HG03196 (cell line): ENCODE data around the gene LRBA.
"Not testable (repeated sequence)": the region's sequence is repeated elsewhere in the genome, so short reads cannot be mapped to it uniquely, and the experiment has no call there.

ENCODE experiments used
- ATAC-seq: cut with Tn5 transposase; IDR thresholded peaks from one replicate; pipeline ENCODE4 v1.9.1; 2021; ENCODE audit not compliant: unreplicated experiment

LRBA gene

DNA sequence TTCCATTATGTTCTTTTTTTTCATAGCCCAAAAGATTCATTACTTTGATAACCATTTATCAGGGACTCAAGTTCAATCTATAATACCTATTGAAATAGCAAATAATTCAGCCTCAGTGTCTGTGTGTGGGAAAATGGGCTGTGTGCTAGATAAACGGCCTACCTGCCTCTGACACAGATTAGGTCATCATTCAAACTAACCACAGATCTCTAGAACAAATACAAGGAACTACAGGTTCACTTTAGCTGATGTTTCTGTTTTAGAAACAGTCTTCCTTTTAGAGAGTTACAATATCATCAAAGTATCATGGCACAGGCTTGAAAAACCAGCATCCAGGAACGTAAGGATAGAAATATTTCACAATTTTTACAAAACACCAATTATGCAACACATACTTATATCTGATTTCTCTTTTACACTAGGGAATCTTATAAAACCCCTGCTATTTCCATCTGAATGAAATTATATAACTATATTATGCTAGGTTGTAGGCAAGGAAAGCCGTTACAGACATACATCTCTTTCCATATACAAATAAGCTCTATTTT, 489.7 kb downstream of the LRBA start:
- no peak for ATAC-seq

DNA sequence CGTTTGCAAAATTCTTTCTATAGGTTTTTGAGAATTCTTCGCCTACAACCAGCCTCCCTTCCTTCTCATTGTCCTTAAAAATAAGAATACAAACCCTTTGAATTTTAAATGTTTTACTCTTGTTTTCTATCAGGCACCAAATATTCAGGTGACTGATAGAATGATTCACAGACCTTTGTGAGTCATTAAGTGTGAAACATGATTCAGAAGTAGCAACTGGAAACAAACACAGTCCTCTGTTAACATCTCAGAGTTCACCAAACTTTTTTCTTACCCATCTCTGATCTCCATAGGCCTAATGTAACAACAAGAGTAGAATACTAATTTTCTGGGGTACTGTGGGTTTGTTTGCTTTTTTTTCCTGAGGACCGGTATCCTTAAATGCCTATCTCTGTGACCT, 496.5 kb downstream of the LRBA start:
- ATAC-seq, result no peak

DNA sequence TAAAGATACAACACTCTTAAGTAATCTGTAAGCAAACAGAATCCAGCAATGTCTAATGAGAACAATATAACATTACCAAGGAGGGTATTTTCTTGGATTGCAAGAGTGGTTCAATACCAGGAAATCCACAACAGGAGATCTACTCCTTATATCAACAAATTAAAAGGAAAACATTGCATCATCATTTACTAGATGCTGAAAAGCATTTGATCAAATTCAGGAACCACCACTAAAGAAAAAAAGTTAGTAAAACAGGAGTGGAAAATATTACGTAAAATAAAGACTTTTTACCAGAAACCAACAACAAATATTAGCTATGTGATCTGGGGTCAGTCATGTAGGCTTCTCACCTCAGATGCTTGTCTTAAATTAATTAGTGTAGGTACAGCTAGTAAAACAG, 499.9 kb downstream of the LRBA start:
- no peak for ATAC-seq

DNA sequence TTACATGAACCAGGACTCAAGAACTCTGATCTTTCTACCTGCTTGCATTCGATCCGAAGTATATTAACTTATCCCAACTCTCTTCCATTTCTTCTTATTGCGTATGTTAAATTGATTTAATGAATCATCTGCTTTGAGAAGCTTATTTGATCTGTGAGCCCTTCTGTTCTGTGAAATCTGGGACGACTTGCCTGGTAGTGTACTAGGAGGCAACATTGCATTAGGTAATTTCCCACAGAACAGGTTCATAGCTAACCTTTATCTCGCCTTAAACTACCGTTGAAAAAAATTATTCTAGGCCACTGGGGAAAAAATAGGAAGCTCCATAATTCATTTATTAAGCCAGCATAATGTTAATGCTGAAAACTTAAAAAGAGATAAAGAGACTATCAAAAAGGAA, 500.4 kb downstream of the LRBA start:
- no peak for ATAC-seq

DNA sequence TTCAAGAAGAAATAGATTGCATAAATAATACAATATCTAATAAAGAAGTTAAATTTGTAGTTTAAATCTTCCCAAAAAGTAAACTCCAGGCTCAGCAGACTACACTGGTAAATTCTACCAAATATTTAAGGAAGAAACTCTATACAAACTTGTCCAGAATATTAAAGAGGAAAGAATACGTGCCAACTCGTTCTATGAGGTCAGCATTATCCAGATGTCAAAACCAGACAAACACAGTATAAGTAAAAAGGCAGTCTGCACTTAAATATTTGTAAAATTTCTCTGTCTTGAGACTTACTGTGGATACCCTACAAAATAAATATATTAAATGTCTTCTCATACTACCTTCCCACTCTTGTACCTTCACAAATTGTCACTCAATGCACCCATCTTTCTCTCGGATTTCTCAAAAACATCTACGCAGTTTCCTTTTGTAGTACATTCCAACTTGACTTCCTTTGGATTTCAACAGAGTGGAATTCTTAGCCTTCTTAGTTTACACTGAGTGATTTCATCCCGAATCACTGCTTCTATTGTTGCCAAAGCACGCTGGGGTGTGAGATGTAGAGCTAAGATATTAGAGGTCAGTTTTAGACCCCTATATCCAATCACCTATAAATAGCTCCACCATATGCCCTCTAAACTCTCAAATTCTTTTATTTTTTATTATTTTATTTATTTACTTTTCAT, 504.8 kb downstream of the LRBA start:
- no peak for ATAC-seq

DNA sequence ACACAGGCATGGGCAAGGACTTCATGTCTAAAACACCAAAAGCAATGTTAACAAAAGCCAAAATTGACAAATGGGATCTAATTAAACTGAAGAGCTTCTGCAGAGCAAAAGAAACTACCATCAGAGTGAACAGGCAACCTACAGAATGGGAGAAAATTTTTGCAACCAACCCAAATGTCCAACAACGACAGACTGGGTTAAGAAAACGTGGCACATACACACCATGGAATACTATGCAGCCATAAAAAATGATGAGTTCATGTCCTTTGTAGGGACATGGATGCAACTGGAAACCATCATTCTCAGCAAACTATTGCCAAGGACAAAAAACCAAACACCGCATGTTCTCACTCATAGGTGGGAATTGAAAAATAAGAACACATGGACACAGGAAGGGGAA, 507.4 kb downstream of the LRBA start:
- ATAC-seq, result not testable (repeated sequence)

DNA sequence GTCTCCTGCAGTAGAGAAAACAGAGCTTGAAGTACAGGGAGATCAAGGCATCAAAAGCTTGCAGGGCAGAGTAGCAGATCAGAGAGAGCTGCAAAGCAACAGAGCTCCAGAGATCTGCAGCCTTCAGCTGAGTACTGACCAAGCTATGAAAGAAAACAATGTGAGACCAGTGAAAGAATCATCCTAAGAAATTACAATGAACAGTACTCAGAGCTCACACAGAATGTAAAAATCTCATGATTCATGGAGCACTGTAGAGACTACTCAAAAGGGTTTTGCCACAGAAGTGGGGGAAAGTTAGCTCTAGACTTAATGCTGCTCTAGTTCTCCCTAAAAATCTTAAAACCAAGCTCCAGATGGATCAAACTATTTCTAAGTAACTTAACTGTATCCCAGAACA, 513.1 kb downstream of the LRBA start:
- no peak for ATAC-seq

DNA sequence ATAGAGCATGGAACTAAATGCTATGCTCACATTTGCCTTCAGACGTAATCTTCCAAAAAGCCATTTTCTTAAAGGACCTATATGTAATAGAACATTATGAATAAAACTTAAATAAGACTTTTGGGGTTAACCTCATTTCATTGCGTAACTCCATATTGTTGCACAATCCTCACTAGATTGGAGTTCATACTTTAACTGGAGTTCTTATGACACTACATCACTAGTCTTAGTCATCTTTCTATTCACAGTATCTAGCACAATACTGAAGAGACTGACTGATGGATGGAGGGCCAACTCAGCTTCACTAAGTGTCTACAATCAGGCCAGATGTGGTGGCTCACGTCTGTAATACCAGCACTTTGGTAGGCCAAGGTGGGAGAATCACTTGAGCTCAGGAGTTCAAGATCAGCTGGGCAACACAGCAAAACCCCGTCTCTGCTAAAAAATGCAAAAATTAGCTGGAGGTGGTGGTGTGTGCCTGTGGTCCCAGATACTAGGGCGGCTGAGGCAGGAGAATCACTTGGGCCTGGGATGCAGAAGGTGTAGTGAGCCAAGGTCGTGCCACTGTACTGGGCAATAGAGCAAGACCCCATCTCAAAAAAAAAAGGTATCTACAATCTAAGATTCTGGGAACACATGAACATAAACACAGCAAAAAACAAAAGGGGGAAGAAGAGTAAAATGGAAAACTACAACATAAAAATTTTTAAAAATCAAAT, 513.9 kb downstream of the LRBA start:
- no peak for ATAC-seq

DNA sequence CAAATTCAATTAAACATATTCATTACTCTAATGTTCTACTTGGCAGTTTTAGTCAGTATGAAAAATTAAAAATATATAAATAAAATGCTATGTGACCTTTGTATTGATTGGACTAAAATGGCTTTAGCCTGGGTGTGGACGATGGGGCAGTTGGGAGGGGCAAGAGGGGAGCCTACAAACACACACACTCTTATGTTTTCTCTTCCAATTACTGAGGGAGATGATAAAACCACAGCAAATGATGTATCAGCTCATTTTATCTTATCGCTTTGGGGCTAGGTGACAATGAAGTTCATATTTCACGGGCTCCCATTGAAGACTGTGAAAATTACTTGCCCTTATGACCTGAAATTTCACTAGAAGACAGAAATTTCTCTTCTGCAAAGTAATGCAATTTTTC, 517.5 kb downstream of the LRBA start:
- no peak for ATAC-seq

DNA sequence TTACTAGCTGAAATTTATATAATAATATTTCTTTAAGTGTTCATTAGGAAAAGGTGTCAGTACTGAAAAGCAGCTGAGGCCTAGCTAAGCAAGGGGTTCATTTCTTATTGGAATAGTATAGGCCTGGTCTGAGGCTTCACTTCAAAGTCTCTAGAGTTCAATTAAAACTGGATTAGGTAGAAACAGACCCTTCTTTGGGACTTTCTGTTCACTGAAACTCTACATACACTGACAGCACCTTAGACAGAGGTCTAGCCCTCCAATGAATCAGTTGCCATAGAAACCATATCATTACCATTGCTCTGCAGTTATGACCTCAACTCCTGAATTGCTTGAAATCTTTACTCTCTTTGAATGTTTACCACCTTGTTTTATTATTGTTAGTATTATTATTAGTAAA, 519.5 kb downstream of the LRBA start:
- no peak for ATAC-seq

DNA sequence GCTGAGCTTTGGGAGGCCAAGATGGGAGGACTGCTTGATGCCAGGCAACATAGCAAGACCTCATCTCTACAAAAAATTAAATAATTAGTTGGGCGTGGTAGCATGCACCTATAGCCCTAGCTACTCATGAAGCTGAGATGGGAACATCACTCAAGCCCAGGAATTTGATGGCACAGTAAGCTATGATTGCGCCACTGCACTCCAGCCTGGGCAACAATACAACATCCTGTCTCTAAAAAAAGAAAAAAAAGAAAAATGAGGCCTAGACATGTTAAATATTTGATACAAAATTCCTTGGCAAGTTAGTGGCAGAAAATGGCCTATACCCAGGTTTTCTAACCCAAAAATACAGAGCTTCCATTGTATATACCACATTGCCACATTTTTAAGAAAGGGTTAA, 521.2 kb downstream of the LRBA start:
- no peak for ATAC-seq

DNA sequence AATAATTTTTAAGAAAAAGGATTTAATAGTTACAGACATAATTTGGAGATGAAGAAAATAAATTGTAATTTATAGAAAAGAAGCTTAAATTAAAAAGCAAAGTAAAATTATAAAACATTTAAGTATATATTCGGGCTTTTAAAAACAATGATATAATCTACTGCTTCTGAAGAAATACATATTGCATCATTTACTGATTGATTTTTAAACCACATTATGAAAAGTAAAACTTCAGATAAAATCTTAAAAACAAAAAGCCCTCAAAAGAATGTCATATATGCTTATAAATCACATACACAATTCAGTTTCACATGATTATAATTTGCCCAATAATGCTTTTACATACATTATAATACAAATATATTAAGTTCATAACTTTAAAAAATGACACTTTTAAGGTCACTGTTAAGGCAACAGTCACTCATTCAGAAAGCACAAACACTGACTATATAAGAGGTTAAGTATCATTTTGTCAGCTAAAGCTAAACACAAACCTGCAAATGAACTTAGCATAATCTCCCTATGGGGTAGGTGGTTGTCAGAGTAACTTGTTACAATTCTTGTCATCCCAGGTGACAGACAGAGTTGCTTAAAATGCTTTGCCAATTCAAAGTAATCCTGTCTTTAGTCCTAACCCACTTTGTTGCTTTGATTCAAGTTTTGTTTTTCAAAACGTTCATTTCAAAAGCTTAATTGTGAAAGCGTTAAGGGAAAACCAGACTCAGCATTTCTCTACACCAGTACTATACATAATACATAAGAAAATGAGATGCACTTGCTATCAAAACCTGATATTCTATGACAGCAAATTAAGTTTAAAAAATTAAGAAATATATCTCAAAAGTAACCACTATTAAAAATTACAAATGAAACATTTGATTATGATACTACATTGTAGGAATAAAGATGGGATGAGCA, 523.7 kb downstream of the LRBA start:
- no peak for ATAC-seq

DNA sequence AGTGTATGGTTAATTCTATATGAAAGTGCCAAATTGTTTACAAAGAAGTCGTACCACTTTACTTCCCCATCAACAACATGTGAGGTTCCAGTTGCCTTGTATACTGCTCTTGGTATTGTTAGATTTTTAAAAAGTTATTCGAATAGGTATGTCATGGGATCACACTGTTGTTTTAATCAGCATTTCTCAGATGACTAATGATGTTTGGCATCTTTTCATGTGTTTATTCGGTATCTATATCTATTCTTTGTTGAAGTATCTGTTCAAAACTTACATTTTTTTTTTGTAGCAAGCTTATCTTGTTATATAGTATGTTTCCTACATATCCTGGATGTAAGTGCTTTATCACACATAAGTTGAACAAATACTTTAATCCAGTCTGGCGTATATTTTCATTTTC, 532.5 kb downstream of the LRBA start:
- no peak for ATAC-seq

DNA sequence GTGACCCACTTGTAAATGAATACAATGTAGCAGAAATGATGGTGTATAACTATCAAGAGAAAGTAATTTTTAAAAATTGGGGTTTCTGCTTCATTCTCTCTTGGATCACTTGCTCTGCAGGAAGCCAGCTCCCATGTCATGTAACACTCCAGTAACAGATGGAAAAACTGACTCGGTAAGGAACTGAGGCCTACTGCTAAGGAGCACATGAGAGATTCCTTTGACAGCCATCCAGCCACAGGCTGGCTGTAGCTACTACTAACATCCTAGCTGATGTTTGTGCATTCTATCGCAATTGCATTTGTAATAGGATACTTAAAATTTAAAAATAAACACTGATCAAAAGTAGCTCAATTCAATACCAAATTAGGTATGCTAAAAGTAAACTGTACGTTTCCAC, 535.4 kb downstream of the LRBA start:
- no peak for ATAC-seq

DNA sequence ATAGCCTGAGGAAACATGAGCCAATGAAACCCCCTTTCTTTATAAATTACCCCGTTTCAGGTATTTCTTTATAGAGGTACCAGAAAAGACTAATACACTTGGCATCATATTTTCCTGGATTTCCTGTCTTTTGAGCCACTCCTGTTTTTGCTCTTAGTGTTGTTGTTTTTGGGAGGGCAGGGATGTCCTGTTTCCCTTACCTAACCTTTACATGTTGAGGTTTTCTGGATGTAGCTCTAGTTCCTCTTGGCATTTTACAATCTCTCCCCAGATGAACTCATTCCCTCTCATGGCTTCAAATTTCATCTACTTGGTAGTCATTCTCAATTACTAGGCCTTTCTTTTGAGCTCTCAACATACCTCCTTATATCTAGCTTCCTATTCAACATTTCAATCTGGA, 537.2 kb downstream of the LRBA start:
- ATAC-seq, result no peak

DNA sequence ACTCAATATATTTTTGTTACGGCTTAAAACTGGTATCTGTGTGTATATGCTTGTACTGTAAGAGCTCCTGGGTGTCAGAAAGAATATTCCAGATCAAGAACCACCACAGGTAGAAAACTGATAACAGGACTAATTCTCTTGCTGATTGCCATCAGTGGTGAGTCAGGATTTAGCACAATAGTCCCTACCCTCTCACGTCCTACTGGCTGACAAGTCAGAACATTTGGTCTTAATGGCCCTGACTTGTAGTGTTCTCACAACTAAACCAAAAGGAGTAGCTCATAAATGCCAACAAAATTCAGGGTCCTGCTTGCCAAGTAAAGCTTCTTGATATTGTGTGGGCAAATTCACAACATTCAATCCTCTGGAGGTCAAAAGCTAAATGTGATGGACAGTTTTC, 538.3 kb downstream of the LRBA start:
- no peak for ATAC-seq

DNA sequence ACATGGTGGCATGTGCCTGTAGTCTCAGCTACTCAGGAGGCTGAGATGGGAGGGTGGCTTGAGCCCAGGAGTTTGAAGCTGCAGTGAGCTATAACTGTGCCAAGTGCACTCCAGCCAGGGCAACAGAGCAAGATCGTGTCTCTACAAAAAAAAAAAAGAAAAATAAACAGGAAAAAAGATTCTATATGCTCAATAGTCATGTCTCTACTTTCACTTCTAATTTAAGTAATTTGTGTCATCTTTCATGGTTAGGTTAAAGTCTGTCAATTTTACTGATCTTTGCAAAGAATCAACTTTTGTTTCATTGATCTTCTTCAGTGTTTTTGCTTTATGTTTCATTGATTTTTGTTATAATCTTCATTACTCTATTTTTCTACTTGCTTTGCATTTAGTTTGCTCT, 539.3 kb downstream of the LRBA start:
- ATAC-seq, result no peak

DNA sequence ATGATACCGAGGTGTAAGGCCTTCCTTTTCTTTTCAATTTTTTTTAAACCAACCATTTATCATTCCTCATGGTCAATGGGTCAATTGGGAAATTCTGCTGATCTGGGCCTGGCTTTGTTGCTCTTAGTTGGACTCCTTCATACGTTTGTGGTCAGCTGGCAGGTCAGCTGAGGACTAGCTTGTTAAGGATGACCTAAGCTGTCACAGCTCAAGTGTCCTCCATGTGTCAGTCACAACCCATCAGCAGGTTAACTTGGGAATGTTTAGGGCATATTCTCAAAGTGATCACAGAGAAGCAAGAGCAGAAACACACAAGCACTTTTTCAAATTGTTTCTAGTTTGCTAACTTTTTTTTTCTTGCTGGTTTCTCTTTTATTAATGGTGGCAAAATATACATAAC, 550.6 kb downstream of the LRBA start:
- ATAC-seq, result no peak

DNA sequence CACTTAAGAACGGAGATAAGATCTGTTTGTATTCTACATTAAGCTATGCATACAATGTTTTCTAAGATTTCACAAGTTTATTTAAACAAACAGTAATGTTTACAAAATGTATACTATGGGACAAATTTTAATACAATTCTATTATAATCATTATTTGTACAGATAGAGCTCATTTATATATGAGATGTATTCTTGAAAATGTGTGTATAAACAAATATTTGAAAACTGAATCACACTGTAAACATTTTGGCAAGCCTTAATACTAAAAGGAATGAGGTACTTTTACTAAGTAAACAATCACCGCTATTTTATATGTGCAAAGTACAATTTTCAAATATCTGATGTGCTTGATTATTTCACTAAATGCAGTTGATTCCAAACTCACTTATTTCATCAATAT, 552.3 kb downstream of the LRBA start:
- no peak for ATAC-seq

DNA sequence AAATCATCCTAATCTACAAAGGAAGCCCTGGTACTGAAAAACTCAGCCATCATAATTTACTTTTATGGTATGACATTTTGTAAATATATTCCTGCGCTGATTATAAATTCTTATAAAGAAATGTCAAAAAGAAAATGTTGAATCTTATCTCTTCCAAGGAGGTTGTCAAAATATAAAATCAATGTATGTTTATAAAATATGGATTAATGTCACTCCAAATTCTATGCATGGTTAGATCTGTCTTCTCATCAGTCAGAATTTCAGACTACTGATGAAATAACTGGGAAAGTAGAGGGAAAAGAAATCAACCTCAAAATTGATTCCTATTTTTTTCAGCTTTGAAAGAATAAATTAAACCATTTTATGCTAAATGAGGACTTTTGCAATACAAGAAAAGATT, 553.1 kb downstream of the LRBA start:
- no peak for ATAC-seq

DNA sequence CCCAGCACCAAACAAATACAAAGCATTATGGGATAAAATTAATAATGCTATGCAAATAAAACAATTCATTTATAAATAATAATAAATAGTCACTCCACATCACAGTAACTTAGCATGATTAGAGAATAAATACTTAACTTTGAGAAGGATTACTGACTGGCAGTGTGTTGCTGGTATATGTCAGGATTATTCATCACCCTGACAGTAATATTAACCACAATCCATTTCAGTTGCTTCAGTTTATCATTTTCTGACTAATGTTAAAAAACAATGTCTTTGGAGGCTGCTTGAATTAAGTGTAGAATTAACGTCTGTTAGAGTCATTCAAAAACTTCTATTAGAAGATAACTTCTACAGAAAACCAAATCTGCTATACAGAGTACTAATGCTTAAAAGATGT, 557.3 kb downstream of the LRBA start:
- no peak for ATAC-seq

DNA sequence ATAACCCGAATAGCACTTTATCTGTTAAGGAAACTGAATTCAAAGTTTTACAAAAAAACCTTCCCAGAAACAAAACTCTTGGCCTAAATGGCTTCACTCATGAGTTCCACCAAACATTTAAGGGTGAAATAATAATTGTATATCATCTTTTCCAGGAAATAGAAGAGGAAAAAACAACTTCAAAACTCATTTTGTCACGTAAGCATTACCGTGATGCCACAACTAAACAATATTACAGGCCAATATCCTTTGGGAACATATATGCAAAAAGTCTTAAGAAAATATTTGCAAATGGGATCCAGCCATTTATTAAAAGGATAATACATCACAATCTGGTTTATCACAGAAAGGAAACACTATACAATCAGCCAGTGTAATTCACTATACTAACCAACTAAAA, 563.2 kb downstream of the LRBA start:
- no peak for ATAC-seq
